ENCODE measurements around the gene PNPO. TPM values are rescaled to one million over a fixed set of nuclear protein-coding genes. Genes with fewer than 3 reads are reported as not detected.

PNPO gene
- total RNA-seq, 2 experiments from 2014 or later = 32.5 to 32.8 TPM

DNA sequence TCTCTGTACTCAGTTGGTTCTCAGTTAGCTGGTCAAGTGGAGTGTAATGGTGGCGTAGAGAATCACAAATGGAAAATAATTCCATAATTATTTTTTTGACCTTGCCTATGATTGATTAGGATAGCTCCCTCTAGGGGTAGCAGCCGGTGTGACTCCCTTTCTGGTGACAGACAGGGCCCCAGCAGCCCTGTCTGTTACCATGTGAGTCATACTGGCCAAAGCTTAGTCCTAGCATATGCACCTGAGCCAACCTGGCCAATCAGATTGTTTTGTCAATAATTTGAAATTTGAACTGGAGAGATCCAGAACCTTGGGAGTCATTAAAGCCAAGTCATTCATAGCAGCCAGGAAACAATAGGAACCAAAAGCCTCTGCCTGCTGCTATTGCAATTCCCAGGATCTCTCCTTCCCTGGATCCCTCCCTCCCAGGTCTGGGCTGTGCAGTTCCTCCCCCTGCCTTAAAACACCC lies 5.6 kb downstream of the PNPO start:
- Mint-ChIP-seq H3K9me3 (no peaks in the 10 kb centered on the region), H3K27me3 (no peaks in the 10 kb centered on the region), H3K36me3 (peaks cover 19% of the 10 kb centered on the region), H3K27ac (peak overlapping the region; percentile 86), H3K4me1 (peaks cover 45% of the 10 kb centered on the region), H3K4me3 (peak overlapping the region; percentile 50)
- POLR2A ChIA-PET = interaction anchor here (0.9 to 6.1 kb wide), 5 partner anchors 8 to 71 kb away, joined by 3 to 49 read pairs (median 5); partner anchors contain the start of genes CDK5RAP3 and SP2
- DNase-seq = peak; percentile 68
- ATAC-seq (ENCODE audit: low read depth) = peak; percentile 67

DNA sequence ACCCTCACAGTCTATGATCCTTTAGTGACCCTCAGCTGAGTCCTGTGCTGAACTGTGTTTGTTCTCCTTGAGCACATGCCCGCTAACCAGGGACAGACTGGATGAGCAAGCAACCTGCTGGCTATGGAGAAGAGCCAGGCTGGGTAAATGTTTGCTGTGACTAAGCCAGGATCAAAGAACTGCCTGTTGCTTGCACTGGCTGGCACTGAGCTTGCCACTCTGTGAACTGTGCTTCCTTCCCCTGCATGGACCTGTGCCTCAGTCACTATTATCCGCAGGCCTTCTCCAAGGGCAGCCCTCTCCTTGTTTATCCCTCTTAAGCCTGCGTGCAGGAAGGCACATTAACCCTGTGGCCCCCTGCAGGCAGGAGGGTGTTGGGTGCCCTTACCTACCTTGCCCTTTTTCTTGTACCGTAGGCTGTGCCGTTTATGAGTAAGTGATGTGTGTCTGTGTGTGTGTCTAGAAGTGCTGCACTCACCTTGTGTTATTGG lies 7.4 kb downstream of the PNPO start:
- POLR2A ChIA-PET = interaction anchor here (1.5 to 6.1 kb wide), 4 partner anchors 11 to 69 kb away, joined by 6 to 49 read pairs (median 10); partner anchors contain the start of genes CDK5RAP3 and SP2
- DNase-seq = no peak
- Mint-ChIP-seq H3K4me1 (peaks cover 36% of the 10 kb centered on the region), H3K9me3 (no peaks in the 10 kb centered on the region), H3K27me3 (no peaks in the 10 kb centered on the region), H3K27ac (peak overlapping the region; percentile 80), H3K4me3 (peak overlapping the region; percentile 70), H3K36me3 (peaks cover 15% of the 10 kb centered on the region)
- no peak for ATAC-seq (ENCODE audit: low read depth)

DNA sequence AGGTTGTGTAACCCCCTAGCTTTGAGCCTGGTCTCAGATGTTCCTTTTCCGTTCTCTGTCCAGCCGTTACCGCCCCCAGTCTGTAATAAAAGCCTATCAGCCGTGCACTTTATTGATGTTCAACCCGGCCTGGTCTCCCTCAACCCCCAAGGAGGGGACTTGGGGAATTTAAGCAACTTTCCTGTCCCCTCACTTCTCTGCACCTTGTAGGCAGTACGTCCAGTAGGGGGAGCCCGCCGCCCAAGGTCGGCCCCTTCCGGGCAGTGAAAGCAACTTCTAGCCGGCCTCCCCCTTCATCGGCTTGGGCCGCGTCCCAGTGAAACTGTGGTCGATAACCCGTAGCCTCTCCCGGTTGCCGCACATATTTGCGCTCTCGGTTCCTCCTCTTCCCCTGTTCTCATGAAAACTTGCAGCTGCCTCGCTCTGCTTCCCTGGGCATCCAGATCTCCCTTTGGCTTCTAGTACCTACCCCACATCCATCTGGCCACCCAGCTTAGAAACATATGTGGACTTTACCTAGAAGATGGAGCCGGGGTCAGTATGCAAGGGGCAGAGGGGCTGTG lies 7.9 kb downstream of the PNPO start:
- ATAC-seq (ENCODE audit: low read depth) = peak; percentile 53
- Mint-ChIP-seq H3K9me3 (no peaks in the 10 kb centered on the region), H3K27me3 (no peaks in the 10 kb centered on the region), H3K4me1 (peaks cover 35% of the 10 kb centered on the region), H3K36me3 (peaks cover 14% of the 10 kb centered on the region), H3K27ac (peak overlapping the region; percentile 80), H3K4me3 (peak overlapping the region; percentile 70)
- POLR2A ChIA-PET = interaction anchor here (0.7 to 6.1 kb wide), 6 partner anchors 10 to 959 kb away, joined by 3 to 49 read pairs (median 6); partner anchors contain the start of genes CDK5RAP3, SP2 and UBE2Z
- peak; percentile 90 for DNase-seq

DNA sequence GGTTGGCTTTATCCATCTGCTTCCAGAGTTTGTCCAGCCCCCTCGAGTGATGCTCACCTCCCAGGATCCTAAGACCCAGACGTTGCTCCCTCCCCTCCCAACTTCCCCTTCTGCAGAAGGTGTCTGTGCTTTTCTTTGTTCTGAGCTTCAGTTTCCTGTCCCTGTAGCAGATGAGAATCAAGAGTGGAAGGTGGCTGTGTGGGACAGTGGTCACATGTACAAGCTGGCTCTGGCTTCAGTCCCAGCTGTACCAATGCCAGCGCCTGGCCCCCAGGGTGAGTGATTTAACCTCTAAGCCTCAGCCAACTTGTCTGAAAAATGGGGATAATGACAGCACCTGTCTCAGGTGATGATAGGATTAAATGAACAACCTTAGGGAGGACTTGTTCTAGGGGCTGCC lies 8.6 kb downstream of the PNPO start:
- Mint-ChIP-seq H3K9me3 (no peaks in the 10 kb centered on the region), H3K27me3 (no peaks in the 10 kb centered on the region), H3K36me3 (peaks cover 10% of the 10 kb centered on the region), H3K4me3 (peak overlapping the region; percentile 70), H3K27ac (peak overlapping the region; percentile 80), H3K4me1 (peaks cover 29% of the 10 kb centered on the region)
- DNase-seq (no peak), ATAC-seq (ENCODE audit: low read depth) (no peak)
- POLR2A ChIA-PET = interaction anchor here (0.5 to 6.1 kb wide), 8 partner anchors 9 to 958 kb away, joined by 3 to 49 read pairs (median 6); partner anchors contain the start of genes CDK5RAP3, PNPO, SP2 and UBE2Z

DNA sequence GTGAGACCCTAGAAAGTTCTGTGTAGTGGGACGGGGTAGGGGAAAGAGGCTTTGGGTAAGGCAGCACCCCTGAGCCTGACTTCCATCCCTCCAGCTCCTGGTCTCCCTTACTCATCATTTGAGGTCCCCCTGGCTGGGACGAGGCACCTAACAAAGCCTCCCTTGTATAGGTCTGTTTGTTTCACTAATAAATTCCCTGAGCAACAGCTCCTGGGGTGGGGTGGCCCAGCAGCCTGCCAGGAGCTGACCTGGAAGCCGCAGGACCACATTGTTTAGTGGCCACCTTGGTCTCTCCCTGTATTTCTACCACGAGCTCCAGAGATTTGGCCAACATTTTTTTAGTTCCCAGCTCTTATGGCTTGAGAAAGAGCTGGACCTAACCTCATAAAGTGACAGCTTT lies 9.1 kb downstream of the PNPO start:
- H3K4me3 Mint-ChIP-seq = no peak overlapping the region
- H3K27ac Mint-ChIP-seq = no peak overlapping the region
- peaks cover 24% of the 10 kb centered on the region for H3K4me1 Mint-ChIP-seq
- H3K27me3 Mint-ChIP-seq = no peaks in the 10 kb centered on the region
- ATAC-seq (ENCODE audit: low read depth) (no peak), DNase-seq (no peak)
- H3K9me3 Mint-ChIP-seq = no peaks in the 10 kb centered on the region
- POLR2A ChIA-PET = interaction anchor here (0.5 to 6.1 kb wide), 8 partner anchors 9 to 67 kb away, joined by 3 to 49 read pairs (median 6); partner anchors contain the start of genes CDK5RAP3, PNPO and SP2
- peaks cover 8% of the 10 kb centered on the region for H3K36me3 Mint-ChIP-seq

DNA sequence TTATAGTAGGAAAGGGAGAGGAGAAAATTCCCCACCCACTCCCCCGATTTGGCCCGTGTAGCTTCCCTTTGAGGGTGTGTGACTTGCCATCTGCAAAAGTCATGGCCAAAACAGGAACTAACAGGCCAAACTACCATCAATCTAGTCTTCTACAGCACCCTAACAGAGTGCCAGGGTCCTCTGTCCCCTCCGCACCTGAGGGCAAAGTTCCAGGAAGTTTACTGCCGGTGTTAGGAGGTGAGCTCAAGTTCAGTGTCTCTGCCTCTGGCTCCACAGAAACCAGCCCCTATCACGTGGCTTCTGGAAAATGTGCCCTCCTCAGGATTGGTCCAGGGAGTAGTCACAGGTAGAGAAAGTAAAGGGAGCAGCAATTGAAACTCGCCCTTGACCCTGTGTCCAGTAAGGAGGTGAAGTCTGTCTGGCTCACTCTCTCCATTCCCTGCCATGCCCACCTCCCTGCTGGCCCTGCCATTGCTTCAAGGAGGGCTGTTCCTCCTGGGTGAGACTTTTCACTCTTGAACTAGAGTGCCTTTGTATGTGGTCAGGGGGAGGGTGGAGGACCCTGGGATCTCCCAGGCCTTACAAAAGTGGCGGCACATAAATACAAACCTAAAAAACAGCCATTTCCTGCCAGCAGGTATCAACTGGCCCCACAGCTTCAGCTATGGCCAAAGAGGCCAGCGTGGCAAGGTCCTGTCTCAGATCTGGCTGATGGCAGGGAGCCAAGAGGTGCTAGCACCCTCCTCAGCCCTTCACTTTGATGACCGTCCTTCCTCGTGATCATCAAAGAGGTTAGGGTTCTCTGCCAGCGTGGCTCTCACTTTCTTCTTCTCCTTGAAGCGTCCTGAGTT lies 11.0 kb downstream of the PNPO start:
- no peak for ATAC-seq (ENCODE audit: low read depth)
- Mint-ChIP-seq H3K4me3 (no peak overlapping the region), H3K36me3 (peaks cover 4% of the 10 kb centered on the region), H3K9me3 (no peaks in the 10 kb centered on the region), H3K27me3 (no peaks in the 10 kb centered on the region), H3K27ac (no peak overlapping the region), H3K4me1 (peaks cover 13% of the 10 kb centered on the region)
- POLR2A ChIA-PET = interaction anchor here (6.1 kb wide), 1 partner anchor 19 kb away, joined by 49 read pairs; the partner anchor contains the start of gene CDK5RAP3
- no peak for DNase-seq

DNA sequence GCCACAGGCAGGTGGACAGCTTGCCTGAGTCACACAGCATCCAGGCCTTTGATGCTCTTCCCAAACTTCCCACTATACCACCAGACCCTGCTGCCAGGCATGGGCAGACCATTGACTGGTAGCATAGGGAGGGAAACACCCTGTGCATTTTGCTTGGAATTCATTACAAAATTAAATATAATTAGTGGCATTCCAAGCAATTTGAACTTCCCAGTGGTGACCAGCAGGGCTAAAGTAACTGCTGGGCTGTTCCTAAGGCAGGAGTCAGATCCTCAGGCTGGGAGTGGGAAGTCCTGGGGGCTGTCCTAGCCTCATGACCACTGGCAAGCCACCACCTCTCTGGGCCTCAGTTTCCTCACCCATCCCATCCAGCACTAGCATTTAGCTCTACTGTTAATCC lies 12.5 kb downstream of the PNPO start:
- Mint-ChIP-seq H3K36me3 (peaks cover 4% of the 10 kb centered on the region), H3K27ac (no peak overlapping the region), H3K4me3 (no peak overlapping the region), H3K9me3 (no peaks in the 10 kb centered on the region), H3K4me1 (peaks cover 12% of the 10 kb centered on the region), H3K27me3 (no peaks in the 10 kb centered on the region)
- POLR2A ChIA-PET = interaction anchor here (0.8 to 1.0 kb wide), 2 partner anchors 16 to 148 kb away, joined by 3 read pairs; no protein-coding TSS in a partner anchor
- ATAC-seq (ENCODE audit: low read depth) (no peak), DNase-seq (no peak)

DNA sequence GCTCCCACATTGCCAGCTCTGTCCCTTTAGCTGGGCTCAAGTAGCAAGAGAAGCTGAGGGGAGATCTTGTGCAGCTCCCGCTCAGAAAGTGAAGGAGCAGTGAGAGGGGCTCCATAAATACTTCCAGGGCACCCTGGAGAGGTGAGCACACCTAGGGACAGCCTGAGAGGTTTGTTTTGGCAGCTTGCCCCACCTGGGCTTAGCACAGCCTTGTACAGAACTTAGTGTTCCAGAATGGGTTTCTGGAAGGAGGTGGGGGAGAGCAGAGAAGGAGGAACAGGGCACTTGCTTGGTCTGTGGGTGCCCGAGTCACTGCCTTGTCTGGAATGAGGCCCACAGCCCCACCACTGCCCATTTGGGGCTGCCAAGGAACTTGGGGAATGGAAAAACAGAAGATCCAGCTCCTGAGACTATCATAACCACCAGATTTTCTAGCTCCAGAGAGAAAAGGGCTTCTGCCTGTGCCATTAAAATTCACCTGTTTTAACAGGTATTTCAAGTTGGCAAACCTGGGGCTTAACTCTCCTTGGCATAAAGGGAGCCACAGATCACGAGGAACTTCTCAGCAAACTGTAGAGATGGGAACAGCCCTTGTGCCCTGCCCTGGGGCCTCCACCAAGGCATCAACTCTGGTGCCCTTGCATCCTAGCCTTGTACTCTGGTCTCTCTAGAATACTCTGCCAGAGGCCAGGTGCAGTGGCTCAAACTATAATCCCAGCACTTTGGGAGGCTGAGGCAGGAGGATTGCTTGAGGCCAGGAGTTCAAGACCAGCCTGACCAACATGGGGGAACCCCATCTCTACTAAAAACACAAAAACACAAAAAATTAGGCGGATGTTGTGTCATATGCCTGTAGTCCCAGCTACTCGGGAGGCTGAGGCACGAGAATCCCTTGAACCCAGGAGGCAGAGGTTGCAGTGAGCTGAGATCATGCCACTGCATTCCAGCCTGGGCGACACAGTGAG lies 14.4 kb downstream of the PNPO start:
- H3K27ac Mint-ChIP-seq = no peak overlapping the region
- POLR2A ChIA-PET = interaction anchor here (0.6 to 1.4 kb wide), 2 partner anchors 9 to 14 kb away, joined by 3 to 5 read pairs; no protein-coding TSS in a partner anchor
- H3K9me3 Mint-ChIP-seq = no peaks in the 10 kb centered on the region
- H3K4me3 Mint-ChIP-seq = no peak overlapping the region
- H3K4me1 Mint-ChIP-seq = no peaks in the 10 kb centered on the region
- ATAC-seq (ENCODE audit: low read depth) = no peak
- H3K36me3 Mint-ChIP-seq = peaks cover 2% of the 10 kb centered on the region
- H3K27me3 Mint-ChIP-seq = no peaks in the 10 kb centered on the region
- DNase-seq = no peak

DNA sequence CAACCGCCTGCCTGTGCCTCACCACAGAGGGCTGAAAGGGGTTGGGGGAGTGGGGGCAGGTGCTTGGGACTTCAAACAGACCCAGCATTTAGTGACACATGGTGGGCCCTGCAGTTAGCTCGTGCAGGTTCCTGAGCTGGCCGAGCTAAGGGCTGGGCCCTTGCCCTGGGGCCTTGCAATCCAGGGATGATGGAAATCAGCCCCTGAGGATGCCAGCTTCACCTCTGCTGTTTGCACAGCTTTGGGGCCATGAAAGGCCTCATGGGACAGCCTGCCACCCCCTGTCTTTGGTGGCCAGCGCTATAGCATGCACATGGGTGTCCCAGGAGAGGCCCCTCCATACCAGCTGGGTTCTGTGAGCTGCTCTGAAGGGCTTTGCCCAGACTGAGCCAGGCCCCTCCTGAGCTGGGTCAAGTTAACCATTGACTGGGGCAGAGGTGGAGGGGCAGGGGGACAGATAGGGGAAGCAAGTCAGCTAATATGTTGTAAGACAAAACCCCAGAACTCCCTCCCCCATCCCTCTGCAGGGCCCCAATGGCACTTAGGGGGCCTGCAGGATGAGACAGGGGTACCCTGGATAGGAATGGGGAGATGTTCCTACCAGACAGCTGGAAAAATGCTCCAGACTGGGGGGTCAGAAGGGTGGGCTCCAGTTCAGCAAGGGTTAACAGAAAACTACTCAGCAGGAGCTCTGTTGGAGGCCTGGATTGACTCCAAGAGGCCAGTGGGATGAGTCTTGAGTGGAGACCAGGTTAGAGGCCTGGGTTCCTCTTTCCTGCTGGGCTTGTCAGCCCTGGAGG lies 15.6 kb downstream of the PNPO start:
- no peaks in the 10 kb centered on the region for H3K36me3 Mint-ChIP-seq
- no peaks in the 10 kb centered on the region for H3K27me3 Mint-ChIP-seq
- H3K27ac Mint-ChIP-seq = no peak overlapping the region
- H3K9me3 Mint-ChIP-seq = no peaks in the 10 kb centered on the region
- DNase-seq = no peak
- ATAC-seq (ENCODE audit: low read depth) = no peak
- no peak overlapping the region for H3K4me3 Mint-ChIP-seq
- H3K4me1 Mint-ChIP-seq = no peaks in the 10 kb centered on the region
- POLR2A ChIA-PET = interaction anchor here (0.5 to 0.8 kb wide), 2 partner anchors 14 to 157 kb away, joined by 4 read pairs; partner anchors contain the start of gene CDK5RAP3

DNA sequence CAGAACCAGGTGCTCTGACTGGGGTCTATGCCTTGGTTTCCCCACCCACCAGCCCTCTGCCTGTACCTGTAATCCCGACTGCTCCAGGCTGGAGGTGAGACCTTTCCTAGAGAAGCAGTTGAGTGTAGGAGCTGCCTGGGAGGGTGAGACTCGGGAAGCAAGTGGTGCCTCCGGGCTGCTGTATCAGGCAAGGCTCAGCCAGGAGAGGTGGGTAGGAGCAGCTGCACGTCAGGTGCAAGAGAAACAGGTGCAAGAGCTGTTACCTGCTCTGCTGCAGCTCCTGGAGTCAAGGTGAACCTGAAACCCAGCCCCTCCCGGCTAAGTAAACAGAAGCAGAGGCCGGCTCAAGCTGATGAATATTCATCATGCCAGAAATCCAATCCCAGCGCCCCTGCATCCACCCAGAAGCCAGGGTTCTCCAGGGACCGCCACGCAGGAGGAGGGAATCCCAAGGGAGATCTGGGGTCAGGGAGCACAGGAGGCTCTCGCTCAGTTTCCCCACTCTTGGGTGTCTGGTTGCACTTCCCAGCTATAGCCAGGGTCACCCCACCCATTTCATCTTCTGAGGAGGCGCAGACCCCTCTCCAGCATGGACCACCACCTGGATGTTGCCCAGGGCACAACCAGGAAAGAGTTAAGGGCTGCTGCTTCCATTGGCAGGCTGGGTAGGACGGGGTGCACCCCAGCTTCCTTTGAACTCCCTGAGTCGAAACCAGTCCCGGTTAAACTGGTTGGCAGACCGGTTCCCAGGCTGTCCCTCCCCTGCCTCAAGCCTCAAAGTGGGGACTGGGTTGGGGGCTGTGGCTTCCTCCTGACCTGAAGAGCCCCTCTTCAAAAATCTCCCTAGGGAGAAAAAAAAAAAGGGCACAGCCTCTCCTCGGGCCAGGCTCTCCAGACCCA lies 16.5 kb downstream of the PNPO start, which contains the start of gene PRR15L:
Gene PRR15L (minus strand): TSS at position 293 of the 900 bp plus-strand sequence. CDS start 4,649 bp downstream, outside the sequence.
- no peak for ATAC-seq (ENCODE audit: low read depth)
- H3K36me3 Mint-ChIP-seq = no peaks in the 10 kb centered on the region
- no peak within 1 kb of the TSS for H3K4me3 Mint-ChIP-seq
- no peaks in the 10 kb centered on the region for H3K4me1 Mint-ChIP-seq
- POLR2A ChIA-PET = interaction anchor here (0.5 to 0.8 kb wide), 2 partner anchors 14 to 156 kb away, joined by 4 read pairs; partner anchors contain the start of gene CDK5RAP3
- no peaks in the 10 kb centered on the region for H3K9me3 Mint-ChIP-seq
- H3K27me3 Mint-ChIP-seq = no peaks in the 10 kb centered on the region
- DNase-seq = no peak
- peak within 1 kb of the TSS; percentile 24 for H3K27ac Mint-ChIP-seq
